CD4-positive, alpha-beta T cell (primary cell): ENCODE measurements around the gene CDYL2. TPM values are rescaled to one million over a fixed set of nuclear protein-coding genes. Genes with fewer than 3 reads are reported as not detected.

Experiments used
- ATAC-seq: fragments of 200-7000 bp; cut with Tn5 transposase; one replicate; pipeline ENCODE4 v1.10.0; 2022; ENCODE audit warnings: mild to moderate bottlenecking; ENCODE audit not compliant: poor library complexity
- CTCF ChIA-PET: fragments of 350-600 bp; sonication (Branson Sonifier 250); formaldehyde crosslinking; loops from one replicate; lab custom pipeline; 2021; ENCODE audit warnings: antibody characterized with exemption, inconsistent platforms; lab: Charles Lee
- POLR2A ChIA-PET: fragments of 350-600 bp; sonication (Branson Sonifier 250); formaldehyde crosslinking; loops from one replicate; lab custom pipeline; 2021; ENCODE audit warnings: antibody characterized with exemption, inconsistent platforms; lab: Charles Lee
- DNase-seq, 14 experiments: peaks; one replicate each; pipeline ENCODE4 v3.0.0-alpha.2; 2013 to 2020; ENCODE audit warnings: mixed read lengths in 2 of 14
- H3K27ac ChIP-seq, 2 donors: one replicate each; pipeline versions ENCODE4 v1.5.1 to v1.7.0; 2013; ENCODE audit warnings: low read length in 2 of 2, low read depth in 1 of 2, mild to moderate bottlenecking in 1 of 2
- H3K27me3 ChIP-seq, 2 experiments: 1 replicate in 1 of 2; 2 replicates in 1 of 2; pipeline versions ENCODE4 v1.6.1 to v1.7.0; 2013; ENCODE audit warnings: low read length in 2 of 2, control low read depth in 1 of 2, mild to moderate bottlenecking in 1 of 2, moderate library complexity in 1 of 2; ENCODE audit not compliant: insufficient read depth in 2 of 2, control insufficient read depth in 1 of 2
- H3K36me3 ChIP-seq: one replicate; pipeline ENCODE4 v1.6.1; 2013; ENCODE audit warnings: low read length, control low read depth; ENCODE audit not compliant: insufficient read depth
- H3K4me1 ChIP-seq: one replicate; pipeline ENCODE4 v1.6.1; 2013; ENCODE audit warnings: low read length, control low read depth; ENCODE audit not compliant: insufficient read depth
- H3K4me3 ChIP-seq: one replicate; pipeline ENCODE4 v1.5.1; 2013; ENCODE audit warnings: mild to moderate bottlenecking, low read length, moderate library complexity
- H3K9me3 ChIP-seq, 2 experiments: 1 replicate in 1 of 2; 2 replicates in 1 of 2; pipeline versions ENCODE4 v1.6.1 to v1.7.0; 2013; ENCODE audit warnings: low read length in 2 of 2, mild to moderate bottlenecking in 2 of 2, control low read depth in 1 of 2, moderate library complexity in 1 of 2; ENCODE audit not compliant: control insufficient read depth in 1 of 2, insufficient read depth in 1 of 2
- H3K27ac Mint-ChIP-seq: one replicate; pipeline ENCODE4 v1.8.0; 2020; ENCODE audit warnings: mixed read lengths
- H3K27me3 Mint-ChIP-seq: one replicate; pipeline ENCODE4 v1.8.0; 2021; ENCODE audit warnings: mixed read lengths
- H3K36me3 Mint-ChIP-seq: one replicate; pipeline ENCODE4 v1.8.0; 2021; ENCODE audit warnings: low read depth, mixed read lengths
- H3K4me1 Mint-ChIP-seq: one replicate; pipeline ENCODE4 v1.8.0; 2021; ENCODE audit warnings: low read depth, mixed read lengths
- H3K4me3 Mint-ChIP-seq: one replicate; pipeline ENCODE4 v1.8.0; 2020; ENCODE audit warnings: mild to moderate bottlenecking, mixed read lengths
- H3K9me3 Mint-ChIP-seq: one replicate; pipeline ENCODE4 v1.8.0; 2020; ENCODE audit warnings: mixed read lengths
- intact Hi-C, 2 experiments: fragments of 100-400 bp; cut with DNase I in 1 of 2; cut with micrococcal nuclease in 1 of 2; formaldehyde crosslinking; loops; one replicate each; pipeline versions ENCODE4 v1.15.1 to v1.9.0; 2023 to 2025; cut with DNase I, micrococcal nuclease
- total RNA-seq, 174 experiments: library from RNA in 2 of 174; stranded (reverse) in 2 of 174; gene quantifications; one replicate each; pipeline ENCODE4 v1.2.3 and lab custom pipeline; 2021 to 2026
- TF ChIP-seq, protein P1 (sequence below): fragments of 200-600 bp; IDR thresholded peaks from one replicate; pipeline ENCODE4 v1.8.0; 2022; ENCODE audit warnings: antibody characterized with exemption, mild to moderate bottlenecking

CDYL2 gene
- total RNA-seq, 2 experiments from 2014 or later = 14.3 to 15.8 TPM

DNA sequence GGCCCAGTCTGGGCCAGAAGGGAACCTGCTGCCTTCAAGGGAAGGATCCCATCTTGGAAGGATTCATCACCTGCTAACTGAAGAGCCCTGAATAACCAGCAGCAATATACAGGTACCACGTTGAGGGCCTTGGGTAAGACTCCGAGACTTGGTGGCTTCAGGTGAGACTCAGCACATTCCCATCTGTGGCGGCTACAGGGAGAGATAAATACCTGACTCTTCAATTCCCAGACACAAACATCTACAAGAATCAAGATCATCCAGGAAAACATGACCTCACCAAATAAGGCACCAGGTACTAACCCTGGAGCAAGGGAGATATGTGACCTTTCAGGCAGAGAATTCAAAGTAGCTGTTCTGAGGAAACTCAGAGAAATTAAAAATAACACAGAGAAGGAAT, 164.1 kb downstream of the CDYL2 start:
- POLR2A ChIA-PET = no interaction called here
- no peaks in the 10 kb centered on the region for H3K27me3 Mint-ChIP-seq

DNA sequence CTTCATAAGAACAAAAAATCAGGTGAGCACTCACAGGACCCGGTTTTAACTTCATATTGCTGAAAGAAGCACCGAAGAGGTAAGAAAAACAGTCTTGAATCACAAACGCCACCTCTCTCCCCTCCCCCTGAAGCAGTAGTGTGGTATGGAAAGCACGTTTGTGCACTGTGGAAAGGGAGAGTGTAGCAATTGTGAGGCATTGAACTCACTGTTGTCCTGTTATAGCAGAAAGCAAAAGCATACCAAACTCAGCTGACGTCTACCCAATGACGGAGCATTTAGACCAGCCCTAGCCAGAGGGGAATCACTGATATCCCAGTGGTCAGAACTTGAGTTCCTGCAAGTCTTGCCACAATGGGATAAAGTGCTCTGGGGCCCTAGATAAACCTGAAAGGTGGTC, 164.8 kb downstream of the CDYL2 start:
- H3K4me3 ChIP-seq = no peak overlapping the region
- CTCF ChIA-PET = no interaction called here

More for the DNA sequence above, 164.1 kb downstream of the CDYL2 start:
- H3K9me3 ChIP-seq = peaks cover 0 to 7% of the 10 kb centered on the region in 2 experiments
- ATAC-seq = no peak
- TF ChIP-seq, protein P1, sequence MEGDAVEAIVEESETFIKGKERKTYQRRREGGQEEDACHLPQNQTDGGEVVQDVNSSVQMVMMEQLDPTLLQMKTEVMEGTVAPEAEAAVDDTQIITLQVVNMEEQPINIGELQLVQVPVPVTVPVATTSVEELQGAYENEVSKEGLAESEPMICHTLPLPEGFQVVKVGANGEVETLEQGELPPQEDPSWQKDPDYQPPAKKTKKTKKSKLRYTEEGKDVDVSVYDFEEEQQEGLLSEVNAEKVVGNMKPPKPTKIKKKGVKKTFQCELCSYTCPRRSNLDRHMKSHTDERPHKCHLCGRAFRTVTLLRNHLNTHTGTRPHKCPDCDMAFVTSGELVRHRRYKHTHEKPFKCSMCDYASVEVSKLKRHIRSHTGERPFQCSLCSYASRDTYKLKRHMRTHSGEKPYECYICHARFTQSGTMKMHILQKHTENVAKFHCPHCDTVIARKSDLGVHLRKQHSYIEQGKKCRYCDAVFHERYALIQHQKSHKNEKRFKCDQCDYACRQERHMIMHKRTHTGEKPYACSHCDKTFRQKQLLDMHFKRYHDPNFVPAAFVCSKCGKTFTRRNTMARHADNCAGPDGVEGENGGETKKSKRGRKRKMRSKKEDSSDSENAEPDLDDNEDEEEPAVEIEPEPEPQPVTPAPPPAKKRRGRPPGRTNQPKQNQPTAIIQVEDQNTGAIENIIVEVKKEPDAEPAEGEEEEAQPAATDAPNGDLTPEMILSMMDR = no peak
- no peak for DNase-seq
- peaks cover 9% of the 10 kb centered on the region for H3K36me3 Mint-ChIP-seq
- no peak overlapping the region for H3K4me3 Mint-ChIP-seq
- CTCF ChIA-PET = no interaction called here
- no peaks in the 10 kb centered on the region for H3K27me3 ChIP-seq
- peaks cover 5% of the 10 kb centered on the region for H3K9me3 Mint-ChIP-seq
- no peaks in the 10 kb centered on the region for H3K4me1 Mint-ChIP-seq
- H3K27ac ChIP-seq = no peak overlapping the region
- H3K4me1 ChIP-seq = no peaks in the 10 kb centered on the region
- H3K27ac Mint-ChIP-seq = no peak overlapping the region
- H3K36me3 ChIP-seq = no peaks in the 10 kb centered on the region
- H3K4me3 ChIP-seq = no peak overlapping the region
- intact Hi-C loops = no loop called here

DNA sequence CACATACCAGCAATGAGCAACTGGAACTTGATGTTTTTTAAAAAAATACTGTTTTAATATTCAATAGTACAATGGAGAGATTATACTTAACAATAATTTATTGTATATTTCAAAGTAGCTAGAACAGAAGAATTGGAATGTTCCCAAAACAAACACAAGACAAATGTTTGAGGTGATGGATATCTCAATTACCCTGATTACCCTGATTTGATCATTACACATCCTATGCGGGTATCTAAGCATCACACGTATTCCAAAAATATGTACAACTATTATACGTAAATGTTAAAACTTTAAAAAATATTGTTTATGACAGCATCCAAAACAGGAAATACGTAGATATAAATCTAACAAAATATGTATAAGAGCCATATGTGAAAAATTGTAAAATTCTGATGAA, 166.8 kb downstream of the CDYL2 start:
- H3K27me3 ChIP-seq = no peaks in the 10 kb centered on the region

More for the DNA sequence above, 164.8 kb downstream of the CDYL2 start:
- H3K27me3 Mint-ChIP-seq = no peaks in the 10 kb centered on the region
- no peak overlapping the region for H3K27ac Mint-ChIP-seq
- Histone ChIP-seq H3K4me1 (no peaks in the 10 kb centered on the region), H3K27me3 (no peaks in the 10 kb centered on the region), H3K36me3 (no peaks in the 10 kb centered on the region), H3K9me3 (peaks cover 0 to 7% of the 10 kb centered on the region in 2 experiments), H3K27ac (no peak overlapping the region)
- no peak for DNase-seq
- POLR2A ChIA-PET = no interaction called here
- H3K36me3 Mint-ChIP-seq = peaks cover 9% of the 10 kb centered on the region
- ATAC-seq = no peak
- TF ChIP-seq, protein P1 = no peak
- no peaks in the 10 kb centered on the region for H3K4me1 Mint-ChIP-seq
- H3K4me3 Mint-ChIP-seq = no peak overlapping the region
- H3K9me3 Mint-ChIP-seq = peaks cover 8% of the 10 kb centered on the region
- intact Hi-C loops = no loop called here

More for the DNA sequence above, 166.8 kb downstream of the CDYL2 start:
- Histone ChIP-seq H3K9me3 (no peaks in the 10 kb centered on the region), H3K27ac (no peak overlapping the region), H3K4me1 (no peaks in the 10 kb centered on the region), H3K36me3 (peaks cover under 1% of the 10 kb centered on the region), H3K4me3 (no peak overlapping the region)
- Mint-ChIP-seq H3K9me3 (peaks cover 4% of the 10 kb centered on the region), H3K27me3 (no peaks in the 10 kb centered on the region), H3K4me3 (no peak overlapping the region), H3K27ac (no peak overlapping the region), H3K36me3 (peaks cover 4% of the 10 kb centered on the region), H3K4me1 (no peaks in the 10 kb centered on the region)
- intact Hi-C loops = no loop called here
- ATAC-seq (no peak), DNase-seq (no peak)
- CTCF ChIA-PET = no interaction called here
- TF ChIP-seq, protein P1 = no peak
- POLR2A ChIA-PET = no interaction called here
